Coronary artery (tissue), 2 donors: ENCODE results near the gene RUNDC1.
A peak's percentile ranks its signal among the peaks of the same experiment; 100 is the strongest.

Experiments used
- DNase-seq: peaks from one replicate; pipeline ENCODE4 v3.0.0-alpha.2; 2017; ENCODE audit warnings: low spot score
- H3K27ac ChIP-seq, 2 donors: fragments of 200-600 bp; sonication (generic); one replicate each; pipeline ENCODE4 v1.5.1; 2016 to 2019
- H3K4me3 ChIP-seq: fragments of 200-600 bp; sonication (generic); 2 replicates; pipeline ENCODE4 v1.5.1; 2016; ENCODE audit warnings: mild to moderate bottlenecking, moderate library complexity
- TF ChIP-seq, protein P1 (sequence below): fragments of 200-600 bp; sonication (generic); IDR thresholded peaks from one replicate; pipeline ENCODE4 v1.5.1; 2019; ENCODE audit warnings: antibody characterized with exemption

The RUNDC1 gene

DNA sequence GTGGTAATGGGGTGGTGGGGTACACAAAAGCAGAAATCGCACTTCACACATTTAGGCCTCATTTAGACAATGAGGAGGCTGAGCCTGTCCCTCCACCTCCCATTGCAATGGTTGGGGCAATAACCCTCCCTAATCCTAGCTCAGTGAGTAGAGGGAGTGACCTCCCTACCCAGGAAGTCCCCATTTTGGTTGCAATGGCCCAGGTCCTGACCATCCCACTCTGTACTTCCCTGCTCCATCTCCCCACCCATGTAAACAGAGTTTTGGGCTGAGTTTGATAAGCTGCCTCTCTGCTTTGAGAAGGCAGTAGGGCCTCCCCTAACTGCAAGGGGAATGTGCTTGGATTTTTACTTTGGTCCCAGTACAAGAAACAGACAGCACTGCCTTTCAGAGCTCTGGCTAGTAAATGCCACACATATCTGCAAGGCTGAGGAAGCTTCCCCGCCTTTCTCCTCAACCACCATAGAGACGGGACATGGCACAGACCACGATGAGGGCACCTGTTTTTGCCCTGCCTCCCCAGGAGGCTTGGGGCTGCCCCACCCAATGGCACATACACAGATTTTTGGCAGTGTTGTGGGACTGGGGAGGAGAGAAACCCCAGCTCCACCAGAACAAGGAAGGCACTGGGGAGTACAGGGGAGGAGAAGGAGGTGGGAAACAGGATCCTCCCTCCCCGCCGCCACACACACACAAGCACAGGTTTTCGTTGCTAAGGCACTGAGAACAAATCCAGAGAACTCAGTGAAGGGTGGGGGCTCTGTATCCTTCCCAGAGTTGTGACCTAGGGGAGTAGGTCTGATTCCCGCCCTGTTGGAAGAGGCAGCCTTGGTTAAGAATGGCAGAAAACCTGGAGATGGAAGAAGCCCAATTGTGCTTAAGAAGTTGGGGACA, 34.5 kb downstream of the RUNDC1 start:
- DNase-seq: no peak
- Histone ChIP-seq H3K4me3 (no peak overlapping the region), H3K27ac (peak overlapping the region in 1 of 2 donors; percentile 72)
- TF ChIP-seq, protein P1, sequence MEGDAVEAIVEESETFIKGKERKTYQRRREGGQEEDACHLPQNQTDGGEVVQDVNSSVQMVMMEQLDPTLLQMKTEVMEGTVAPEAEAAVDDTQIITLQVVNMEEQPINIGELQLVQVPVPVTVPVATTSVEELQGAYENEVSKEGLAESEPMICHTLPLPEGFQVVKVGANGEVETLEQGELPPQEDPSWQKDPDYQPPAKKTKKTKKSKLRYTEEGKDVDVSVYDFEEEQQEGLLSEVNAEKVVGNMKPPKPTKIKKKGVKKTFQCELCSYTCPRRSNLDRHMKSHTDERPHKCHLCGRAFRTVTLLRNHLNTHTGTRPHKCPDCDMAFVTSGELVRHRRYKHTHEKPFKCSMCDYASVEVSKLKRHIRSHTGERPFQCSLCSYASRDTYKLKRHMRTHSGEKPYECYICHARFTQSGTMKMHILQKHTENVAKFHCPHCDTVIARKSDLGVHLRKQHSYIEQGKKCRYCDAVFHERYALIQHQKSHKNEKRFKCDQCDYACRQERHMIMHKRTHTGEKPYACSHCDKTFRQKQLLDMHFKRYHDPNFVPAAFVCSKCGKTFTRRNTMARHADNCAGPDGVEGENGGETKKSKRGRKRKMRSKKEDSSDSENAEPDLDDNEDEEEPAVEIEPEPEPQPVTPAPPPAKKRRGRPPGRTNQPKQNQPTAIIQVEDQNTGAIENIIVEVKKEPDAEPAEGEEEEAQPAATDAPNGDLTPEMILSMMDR: no peak

DNA sequence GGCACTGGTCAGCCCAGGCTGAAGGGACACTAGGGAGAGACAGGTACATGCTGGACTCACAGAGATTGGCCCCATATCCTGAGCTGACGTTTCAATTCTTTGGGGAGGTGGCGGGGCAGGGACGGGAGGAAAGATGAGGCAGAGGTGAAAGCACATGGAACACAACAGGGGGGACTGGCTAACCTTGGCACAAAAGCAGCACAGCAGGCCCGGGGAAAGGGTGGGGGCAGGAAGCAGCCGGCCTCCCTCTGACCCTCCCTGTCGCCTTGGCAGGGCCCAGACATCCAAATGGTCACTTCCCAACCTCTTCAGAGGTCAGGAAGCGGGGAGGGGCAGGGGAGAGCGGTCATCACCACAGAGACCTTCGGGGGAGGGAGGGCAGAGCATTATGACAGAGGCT, 35.2 kb downstream of the RUNDC1 start:
- H3K4me3 ChIP-seq: no peak overlapping the region
- TF ChIP-seq, protein P1: no peak
- DNase-seq: no peak
- H3K27ac ChIP-seq: peak overlapping the region in 1 of 2 donors; percentile 72

DNA sequence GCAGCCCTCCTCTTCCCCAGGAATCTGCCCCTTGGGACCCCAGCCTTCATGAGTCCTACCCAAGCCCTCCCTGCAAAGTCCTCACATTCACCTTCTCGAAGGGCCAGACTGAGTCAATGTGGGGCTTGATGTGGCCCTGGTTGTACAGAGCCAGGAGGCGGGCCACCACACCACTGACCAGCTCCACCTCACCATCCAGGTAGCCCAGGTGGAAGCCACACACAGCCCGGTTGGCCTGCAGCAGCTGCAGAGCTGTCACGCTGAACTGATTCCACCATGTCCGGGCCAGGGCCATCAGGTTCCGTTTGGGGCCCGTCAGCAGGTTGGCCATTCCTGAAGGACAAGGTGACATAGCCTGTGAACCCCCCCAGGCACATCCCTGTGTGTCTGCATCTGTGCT, 35.9 kb downstream of the RUNDC1 start:
- no peak for DNase-seq
- TF ChIP-seq, protein P1: no peak
- H3K27ac ChIP-seq: peak overlapping the region in 1 of 2 donors; percentile 72
- no peak overlapping the region for H3K4me3 ChIP-seq

DNA sequence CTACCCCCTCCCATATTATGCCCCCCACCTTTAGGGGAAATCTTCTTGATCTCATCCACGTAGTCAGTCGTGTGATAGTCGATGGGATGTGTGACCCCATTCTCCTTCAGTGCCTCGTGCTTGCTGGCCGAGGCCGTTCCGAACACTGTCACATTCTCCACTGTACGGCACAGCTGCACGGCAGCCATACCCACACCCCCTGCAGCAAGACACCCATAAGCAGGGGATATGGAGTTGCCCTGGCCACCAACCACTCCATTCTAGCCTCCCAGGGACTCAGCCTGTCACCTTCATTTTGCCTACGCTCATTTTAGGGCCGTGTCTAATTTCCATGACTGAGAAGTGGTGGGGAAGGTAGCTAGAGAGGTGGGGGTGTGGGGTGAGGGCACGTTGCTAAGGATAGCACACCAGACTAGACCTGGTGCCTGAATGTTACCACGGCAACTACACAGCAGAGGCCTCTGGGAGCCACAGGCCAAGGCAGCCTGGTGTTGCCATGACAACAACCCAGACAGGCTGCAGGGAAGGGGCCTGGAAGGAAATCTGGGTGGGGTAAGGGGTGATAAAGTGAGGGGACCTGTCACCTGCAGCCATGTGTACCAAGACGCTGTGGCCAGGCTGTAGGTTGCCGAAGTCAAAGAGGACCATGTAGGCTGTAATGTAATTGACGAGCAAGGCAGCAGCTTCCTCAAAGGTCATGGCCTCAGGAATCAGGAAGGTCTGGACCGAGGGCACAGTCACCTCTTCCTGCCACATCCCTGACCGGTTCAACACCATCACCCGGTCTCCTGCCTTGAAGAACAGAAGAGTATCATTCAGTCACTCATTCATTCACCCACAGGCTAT, 37.9 kb downstream of the RUNDC1 start:
- TF ChIP-seq, protein P1: no peak
- no peak for DNase-seq
- Histone ChIP-seq H3K4me3 (no peak overlapping the region), H3K27ac (peak overlapping the region in 1 of 2 donors; percentile 55)

DNA sequence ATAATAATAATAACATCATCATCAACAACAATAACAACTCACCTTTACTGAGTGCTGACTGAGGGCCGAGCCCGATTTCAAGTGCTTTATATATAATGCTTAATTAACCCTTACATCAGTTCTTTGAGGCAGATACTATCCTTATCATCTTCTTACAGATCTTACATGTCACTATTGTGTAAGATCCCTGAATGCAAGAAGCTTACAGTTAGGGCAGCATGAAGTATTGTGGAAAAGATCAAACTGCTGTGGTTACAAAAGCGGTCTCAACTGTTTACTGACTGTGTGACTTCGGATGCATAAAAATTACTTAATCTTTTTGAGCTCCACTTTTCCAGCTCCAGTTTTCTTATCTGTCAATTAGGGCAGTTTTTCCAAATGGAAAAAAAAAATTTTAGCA, 38.6 kb downstream of the RUNDC1 start:
- H3K4me3 ChIP-seq: peak overlapping the region; percentile 100
- DNase-seq: no peak
- peak overlapping the region in 1 of 2 donors; percentile 55 for H3K27ac ChIP-seq
- TF ChIP-seq, protein P1: no peak

DNA sequence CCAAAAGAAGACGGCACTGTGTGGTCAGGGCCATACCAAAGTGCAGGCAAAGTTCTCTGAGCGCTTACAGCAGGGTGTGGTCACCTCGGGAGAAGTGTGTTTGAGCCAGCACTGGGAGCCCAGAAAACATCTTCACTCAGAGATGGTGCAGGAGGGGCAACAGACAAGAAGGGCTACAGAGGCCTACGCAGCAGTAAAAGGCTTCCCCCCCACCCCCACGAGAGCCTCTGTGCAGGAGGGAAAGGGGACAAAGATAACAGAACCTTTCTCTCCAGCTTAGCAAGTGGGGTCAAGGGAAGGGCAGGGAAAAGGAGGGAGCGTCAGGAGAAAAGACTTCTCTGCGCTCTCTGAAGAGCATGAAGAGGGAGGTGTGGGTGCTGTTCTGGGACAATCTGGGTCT, 39.1 kb downstream of the RUNDC1 start:
- TF ChIP-seq, protein P1: no peak
- Histone ChIP-seq H3K4me3 (peak overlapping the region; percentile 100), H3K27ac (peak overlapping the region; percentile 40 to 75)
- no peak for DNase-seq
